ENCODE data around the gene DUSP7.
"Not testable (repeated sequence)": the region's sequence is repeated elsewhere in the genome, so short reads cannot be mapped to it uniquely, and the experiment has no call there.

The DUSP7 gene

DNA sequence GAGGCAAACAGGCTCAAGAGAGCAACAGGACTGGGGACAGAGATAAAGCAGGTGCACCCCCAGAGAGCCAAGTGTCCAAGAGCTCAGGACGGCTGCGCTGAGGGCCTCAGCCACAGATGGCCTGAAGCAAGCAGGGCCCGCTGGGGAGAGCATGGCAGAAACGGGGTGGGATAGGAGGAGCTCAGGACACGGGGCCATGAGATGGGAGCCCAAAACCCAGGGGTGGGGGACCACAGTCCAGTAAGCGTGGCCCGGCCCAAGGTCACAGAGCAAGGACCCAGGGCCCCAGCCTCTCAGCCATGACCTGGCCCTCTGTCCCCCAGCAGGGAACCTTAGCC is 9.5 kb downstream of the DUSP7 start:
- no peak for DNase-seq (ENCODE audit: low spot score)

GRCh38 chr3:52046186-52046901 is 10.0 kb downstream of the DUSP7 start:
- peak; percentile 96 for DNase-seq (ENCODE audit: low spot score)

DNA sequence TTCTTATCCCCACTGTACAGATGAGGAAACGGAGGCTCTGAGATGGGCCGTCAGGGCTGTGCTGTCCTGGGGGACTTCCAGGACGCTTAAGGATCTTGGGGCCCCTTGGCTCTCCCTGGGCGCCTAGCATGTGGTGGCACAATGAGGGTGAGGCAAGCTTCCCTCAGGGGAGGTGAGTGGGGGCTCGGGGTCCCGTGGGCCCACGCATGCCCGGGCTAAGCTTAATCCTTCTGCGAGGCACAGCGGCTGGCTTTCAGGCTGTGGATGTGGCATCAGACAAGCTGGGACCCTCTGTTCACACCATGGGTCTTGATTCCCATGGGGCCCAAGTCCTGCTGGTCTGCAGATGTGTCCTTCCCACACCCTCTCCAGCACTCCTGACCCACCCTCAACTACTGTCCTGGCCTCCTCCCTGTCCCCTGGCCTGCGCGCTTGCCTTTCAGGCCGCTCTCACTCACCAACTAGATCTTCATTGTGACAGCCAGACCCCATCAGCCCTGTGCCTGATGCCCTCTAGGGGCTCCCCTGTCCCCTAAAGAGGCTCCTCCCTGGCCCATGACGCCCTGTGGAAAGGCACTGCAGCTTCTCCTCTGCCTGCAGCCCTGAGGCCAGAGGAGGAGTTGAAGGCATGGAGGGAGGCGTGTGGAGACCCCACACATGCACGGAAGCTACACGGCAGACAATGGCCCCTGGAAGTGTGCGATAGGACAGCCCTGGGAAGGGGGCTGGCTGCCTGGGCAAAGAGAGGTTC is 11.3 kb downstream of the DUSP7 start:
- no peak for DNase-seq (ENCODE audit: low spot score)

GRCh38 chr3:52043750-52044149 is 12.6 kb downstream of the DUSP7 start:
- no peak for DNase-seq (ENCODE audit: low spot score)

- not testable (repeated sequence) for DNase-seq (ENCODE audit: low spot score)
Observed at GRCh38 chr3:52043039-52043438, 13.3 kb downstream of the DUSP7 start.

DNA sequence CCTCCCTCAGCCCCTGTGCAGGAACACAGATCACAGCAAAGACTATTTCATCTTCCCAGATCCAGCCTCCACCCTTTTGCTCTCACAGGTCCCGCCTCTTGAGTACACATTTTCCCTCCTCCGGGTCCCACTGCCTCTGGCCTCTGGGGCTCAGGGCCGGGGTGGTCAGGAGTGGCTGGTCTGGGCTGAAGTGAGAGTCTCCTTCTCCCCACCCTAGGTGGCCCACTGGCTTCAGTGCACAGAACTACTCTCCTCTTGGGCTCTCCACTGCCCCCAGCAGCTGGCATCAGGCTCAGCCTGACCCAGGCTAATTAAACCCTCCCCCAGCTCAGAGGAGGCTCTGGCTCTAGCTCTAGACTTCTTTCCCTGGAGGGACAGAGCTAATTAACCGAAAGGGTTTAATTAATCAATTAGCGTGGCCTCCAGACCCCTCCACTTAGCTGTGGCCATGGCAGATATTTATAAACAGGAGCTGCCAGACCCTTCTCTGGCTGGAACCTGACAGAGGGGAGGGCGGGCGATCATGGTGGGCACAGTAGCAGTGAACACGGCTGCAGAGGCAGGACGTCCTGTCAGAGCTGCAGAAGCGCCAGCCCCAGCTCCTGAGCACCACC is 15.1 kb downstream of the DUSP7 start:
- DNase-seq (ENCODE audit: low spot score) = no peak

DNA sequence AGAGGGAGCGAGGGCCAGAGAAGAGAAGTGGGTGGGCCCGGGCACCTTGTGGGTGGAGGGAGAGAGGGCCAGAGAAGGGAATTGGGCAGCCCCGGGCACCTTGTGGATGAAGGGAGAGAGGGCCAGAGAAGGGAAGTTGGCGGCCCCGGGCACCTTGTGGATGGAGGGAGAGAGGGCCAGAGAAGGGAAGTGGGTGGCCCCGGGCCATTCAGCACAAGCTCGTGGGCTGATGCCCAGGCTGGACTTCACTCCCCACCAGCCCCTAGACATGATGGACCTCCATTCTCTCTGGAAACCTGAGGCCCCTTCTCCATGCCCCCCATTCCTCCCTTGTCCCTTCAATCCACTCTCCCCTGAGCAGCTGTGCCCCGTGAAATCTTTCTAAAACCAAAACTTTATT is 15.8 kb downstream of the DUSP7 start:
- DNase-seq (ENCODE audit: low spot score) = no peak

- no peak for DNase-seq (ENCODE audit: low spot score)
Observed at GRCh38 chr3:52039846-52040245, 16.5 kb downstream of the DUSP7 start.

GRCh38 chr3:52039426-52039825 is 16.9 kb downstream of the DUSP7 start:
- no peak for DNase-seq (ENCODE audit: low spot score)

- no peak for DNase-seq (ENCODE audit: low spot score)
Observed at GRCh38 chr3:52038227-52038626, 18.1 kb downstream of the DUSP7 start.

DNA sequence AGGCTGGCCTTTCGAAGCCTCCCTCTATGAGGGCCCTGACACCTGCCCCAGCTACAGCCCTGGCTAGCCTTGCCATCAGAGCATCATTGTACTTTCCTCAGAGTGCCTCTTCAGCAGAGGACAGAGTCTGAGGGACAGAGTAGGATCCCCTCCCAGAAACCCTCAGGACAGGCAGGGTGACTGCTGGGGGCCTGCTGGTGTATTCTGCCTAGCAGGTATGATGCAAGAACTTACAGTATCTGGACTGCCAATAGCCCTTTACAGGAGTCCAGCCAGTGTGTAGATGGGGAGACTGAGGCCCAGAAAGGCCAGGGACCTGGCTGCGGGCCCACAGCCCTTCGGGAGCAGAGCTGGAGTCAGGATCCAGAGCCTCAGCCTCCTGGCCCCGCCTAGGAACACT is 19.1 kb downstream of the DUSP7 start:
- no peak for DNase-seq (ENCODE audit: low spot score)

DNA sequence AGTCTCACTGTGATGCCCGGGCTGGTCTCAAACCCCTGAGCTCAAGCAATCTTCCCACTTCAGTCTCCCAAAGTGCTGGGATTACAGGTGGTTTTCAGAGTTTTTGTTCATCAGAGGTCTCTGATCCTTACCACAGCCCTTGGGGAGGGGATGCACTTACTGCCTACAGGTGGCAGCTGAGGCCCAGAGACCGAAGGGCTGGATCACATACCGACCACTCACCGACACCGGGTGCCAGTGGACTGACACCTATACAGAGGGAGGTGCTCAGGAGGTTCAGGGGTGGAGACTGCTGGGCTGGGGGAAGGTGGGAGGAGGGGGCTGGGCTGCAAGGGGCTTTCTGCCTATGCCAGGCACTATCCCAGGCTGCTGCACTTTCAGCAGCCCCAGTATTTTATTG is 19.5 kb downstream of the DUSP7 start:
- DNase-seq (ENCODE audit: low spot score) = no peak

DNA sequence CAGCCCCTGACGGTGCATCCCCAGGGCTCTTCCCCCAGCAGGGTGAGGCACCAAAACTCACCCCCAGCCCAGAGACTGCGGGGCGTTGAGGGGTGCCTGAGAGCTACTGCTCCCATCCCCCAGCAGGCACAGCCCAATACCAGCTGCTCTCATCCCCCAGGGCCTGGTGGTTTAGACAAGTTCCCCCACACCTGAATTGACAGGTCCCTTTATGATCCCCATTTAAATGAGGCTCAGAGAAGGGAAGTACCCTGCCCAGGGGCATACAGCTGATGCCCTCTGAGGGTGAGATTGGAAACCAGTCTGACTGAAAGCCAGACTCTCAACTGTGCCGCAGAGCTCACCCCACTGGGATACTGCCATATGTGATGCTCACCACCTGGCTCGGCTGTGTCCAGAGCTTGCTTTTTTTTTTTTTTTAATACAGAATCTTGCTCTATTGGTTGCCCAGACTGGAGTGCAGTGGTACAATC is 20.1 kb downstream of the DUSP7 start:
- no peak for DNase-seq (ENCODE audit: low spot score)

DNA sequence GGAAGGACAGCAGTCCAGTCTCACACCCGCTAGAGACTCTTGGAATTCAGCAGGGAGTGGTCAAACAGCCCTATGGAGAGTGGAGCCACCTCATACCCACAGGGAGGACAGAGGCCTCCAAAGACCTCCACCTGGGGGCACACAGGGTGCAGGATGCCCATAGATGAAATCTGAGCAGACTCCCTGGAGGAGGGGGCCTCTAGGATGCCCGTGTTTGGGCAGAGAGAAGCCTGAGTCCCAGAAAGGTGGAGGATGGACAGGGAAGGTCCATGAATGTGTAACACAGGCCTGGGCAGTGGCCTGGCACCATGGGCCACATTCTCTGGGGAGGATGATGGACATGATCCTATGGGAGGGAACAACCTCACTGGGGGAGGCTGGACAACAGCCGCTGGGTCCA is 21.7 kb downstream of the DUSP7 start:
- DNase-seq (ENCODE audit: low spot score) = no peak

GRCh38 chr3:52034212-52034611 is 22.2 kb downstream of the DUSP7 start:
- no peak for DNase-seq (ENCODE audit: low spot score)

GRCh38 chr3:52033748-52034147 is 22.6 kb downstream of the DUSP7 start:
- not testable (repeated sequence) for DNase-seq (ENCODE audit: low spot score)

DNA sequence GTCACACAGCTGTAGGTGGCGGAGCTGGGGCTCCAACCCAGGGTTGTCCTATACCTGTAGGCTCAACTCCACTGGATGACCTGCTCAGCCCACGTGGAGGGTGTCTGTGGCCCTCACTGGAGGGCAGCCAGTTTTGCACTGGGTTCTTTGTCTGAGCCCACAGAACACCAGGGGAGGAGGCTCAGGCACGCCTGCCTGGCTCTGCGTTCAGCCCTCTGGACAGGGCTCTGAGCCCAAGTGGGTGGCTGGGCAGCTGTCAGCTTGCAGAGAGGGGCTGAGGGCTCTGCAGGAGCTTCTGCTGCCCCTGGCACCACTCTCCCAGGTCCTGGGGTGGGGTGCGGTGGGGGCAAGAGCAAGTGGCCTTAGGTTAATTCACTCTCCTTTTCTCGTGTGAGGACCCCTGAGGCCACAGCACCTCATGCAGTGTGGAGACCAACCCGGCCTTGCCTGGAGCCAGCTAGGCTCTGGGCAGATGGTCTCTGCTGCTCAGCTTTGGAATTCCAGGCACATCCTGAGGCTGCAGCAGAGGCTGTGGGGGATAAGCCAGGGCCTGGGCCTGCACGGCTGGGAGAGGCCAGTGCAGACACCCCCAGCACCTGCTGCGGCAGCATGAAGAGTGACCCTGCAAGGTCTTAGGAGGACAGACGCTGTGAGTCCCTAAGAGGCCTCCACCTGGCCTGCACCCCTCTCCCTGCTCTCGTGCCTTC is 23.5 kb downstream of the DUSP7 start:
- DNase-seq (ENCODE audit: low spot score) = no peak

DNA sequence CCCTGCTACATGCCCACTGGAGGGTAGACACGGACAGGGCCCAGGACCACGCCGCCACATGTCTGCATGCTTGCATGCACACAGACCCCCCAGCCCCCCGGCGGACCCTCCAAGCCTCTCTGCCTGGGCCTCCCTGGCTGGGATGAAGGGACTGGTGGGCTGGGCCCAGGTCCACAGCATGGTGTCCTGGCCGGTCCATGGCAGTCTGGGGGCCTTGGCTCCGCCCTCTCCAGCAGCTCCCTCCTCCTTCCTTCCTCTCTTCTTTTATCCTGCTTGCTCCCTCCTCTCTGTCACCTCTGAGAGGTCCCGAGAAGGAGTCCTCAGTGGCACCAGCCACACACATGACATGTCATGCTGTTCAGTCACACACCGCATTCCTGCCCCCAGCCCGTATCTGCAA is 24.5 kb downstream of the DUSP7 start:
- DNase-seq (ENCODE audit: low spot score) = no peak

DNA sequence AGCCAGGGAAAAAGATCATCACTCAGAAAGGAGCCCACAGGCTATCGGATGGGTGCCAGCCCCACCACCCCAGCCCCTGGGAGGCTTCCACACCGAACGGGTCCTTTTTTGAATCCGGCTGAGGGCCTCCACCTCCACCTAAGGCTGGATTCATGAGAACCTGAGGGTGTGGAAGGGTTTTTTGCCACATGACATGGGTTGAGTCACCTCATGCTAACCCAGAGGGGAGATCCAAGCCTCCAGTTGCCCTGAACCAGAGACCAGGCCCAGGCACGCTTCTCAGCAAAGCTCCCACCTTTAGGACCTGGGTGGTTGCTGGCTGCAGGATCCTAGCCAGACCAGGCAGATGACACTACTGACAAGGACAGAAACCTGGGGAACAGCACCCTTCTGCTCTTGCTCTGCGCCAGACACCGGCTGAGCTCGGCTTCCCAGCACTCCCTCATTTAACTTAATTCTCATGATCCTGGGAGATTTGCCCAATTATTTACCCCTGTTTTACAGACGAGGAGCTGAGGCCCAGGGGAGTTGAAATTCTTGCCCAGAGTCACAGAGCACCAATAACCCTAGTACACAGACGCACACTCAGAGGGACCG is 25.6 kb downstream of the DUSP7 start:
- DNase-seq (ENCODE audit: low spot score) = no peak

DNA sequence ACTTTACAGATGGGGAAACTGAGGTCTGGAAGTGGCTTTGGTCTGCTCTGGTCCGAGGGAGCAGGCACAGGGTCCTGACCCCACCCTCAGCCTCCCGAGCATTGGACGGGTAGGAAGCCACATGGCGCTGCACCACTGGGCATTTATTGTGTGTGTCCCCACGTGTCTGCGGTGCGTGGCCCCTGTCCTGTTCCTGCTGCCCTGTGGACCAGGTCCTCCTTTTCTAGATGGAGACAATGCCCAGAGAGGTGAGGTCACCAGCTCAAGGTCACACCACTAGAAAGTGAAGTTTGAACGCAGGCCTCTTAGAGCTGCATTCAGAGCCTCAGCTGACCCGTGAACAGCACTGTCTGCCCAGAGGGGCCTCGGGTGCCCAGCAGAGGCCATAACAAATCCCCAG is 26.8 kb downstream of the DUSP7 start:
- DNase-seq (ENCODE audit: low spot score) = no peak

DNA sequence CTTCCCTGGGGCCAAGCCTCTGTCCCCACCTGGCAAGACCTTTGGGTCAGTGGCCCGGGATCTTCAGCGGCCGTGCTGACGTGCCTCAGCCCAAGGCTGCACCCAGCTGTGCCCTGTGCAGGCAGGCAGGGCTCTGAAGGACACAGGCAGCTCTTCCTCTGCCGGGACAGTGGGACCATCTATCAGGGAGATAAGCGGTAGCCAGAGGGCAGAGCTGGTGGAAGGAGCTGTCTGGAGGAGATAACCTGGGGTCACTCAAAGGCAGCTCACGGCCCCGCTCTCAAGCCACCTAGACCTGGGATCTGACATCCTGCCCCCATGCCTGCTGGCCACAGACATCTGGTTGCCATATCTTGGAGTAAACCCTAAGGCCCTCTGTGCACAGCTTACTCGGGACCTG is 27.3 kb downstream of the DUSP7 start:
- no peak for DNase-seq (ENCODE audit: low spot score)

DNA sequence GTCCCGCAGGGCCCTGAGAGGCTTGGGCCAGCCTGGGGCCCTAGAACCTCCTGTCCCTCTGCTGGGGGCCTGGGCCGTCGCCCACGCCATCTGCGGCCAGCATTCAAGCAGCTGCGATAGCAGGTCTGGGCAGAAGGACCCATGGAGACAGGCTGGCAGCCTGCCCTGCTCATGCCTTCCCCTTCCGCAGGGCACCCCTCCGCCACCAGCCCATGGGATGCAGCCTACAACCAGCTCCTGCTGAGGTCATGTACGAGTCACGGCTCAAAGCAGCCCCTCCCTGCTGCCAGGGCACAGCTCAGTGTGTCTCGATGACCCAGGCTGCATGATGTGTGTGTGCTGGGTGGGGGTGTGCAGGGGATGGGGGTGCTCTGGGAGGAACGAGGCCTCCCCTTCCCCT is 27.8 kb downstream of the DUSP7 start:
- peak; percentile 38 for DNase-seq (ENCODE audit: low spot score)
